HG03139 (cell line): Measurements from ENCODE around the gene DCK.
"Not testable (repeated sequence)": the region's sequence is repeated elsewhere in the genome, so short reads cannot be mapped to it uniquely, and the experiment has no call there.

ENCODE experiments used
- ATAC-seq: cut with Tn5 transposase; IDR thresholded peaks from one replicate; pipeline ENCODE4 v1.9.1; 2021; ENCODE audit not compliant: unreplicated experiment

The DCK gene

GRCh38 chr4:70999639-71000038, 6.2 kb downstream of the DCK start:
- ATAC-seq = not testable (repeated sequence)

GRCh38 chr4:71001363-71001762, 7.9 kb downstream of the DCK start:
- ATAC-seq = not testable (repeated sequence)

GRCh38 chr4:71004281-71004851, 10.9 kb downstream of the DCK start:
- no peak for ATAC-seq

- not testable (repeated sequence) for ATAC-seq
These were observed 11.6 kb downstream of the DCK start for GRCh38 chr4:71005025-71005424.

- ATAC-seq = peak; percentile 75
These were observed 12.9 kb downstream of the DCK start for GRCh38 chr4:71006203-71006907.

- no peak for ATAC-seq
These were observed 14.7 kb downstream of the DCK start for GRCh38 chr4:71008196-71008595.

- no peak for ATAC-seq
These were observed 15.6 kb downstream of the DCK start for GRCh38 chr4:71009086-71009485.

GRCh38 chr4:71009890-71010588, 16.6 kb downstream of the DCK start:
- ATAC-seq = no peak

GRCh38 chr4:71011451-71011850, 18.0 kb downstream of the DCK start:
- no peak for ATAC-seq

- ATAC-seq = not testable (repeated sequence)
These were observed 23.9 kb downstream of the DCK start for GRCh38 chr4:71017391-71017790.

GRCh38 chr4:71020611-71021010, 27.2 kb downstream of the DCK start:
- no peak for ATAC-seq

GRCh38 chr4:71025654-71026053, 32.2 kb downstream of the DCK start:
- ATAC-seq = no peak

GRCh38 chr4:71026086-71026485, 32.6 kb downstream of the DCK start:
- ATAC-seq = no peak

- ATAC-seq = no peak
These were observed 34.2 kb downstream of the DCK start for GRCh38 chr4:71027611-71028010.

GRCh38 chr4:71029504-71029903, 36.1 kb downstream of the DCK start:
- no peak for ATAC-seq

GRCh38 chr4:71032106-71032505, 38.7 kb downstream of the DCK start:
- not testable (repeated sequence) for ATAC-seq

- ATAC-seq = no peak
These were observed 51.8 kb downstream of the DCK start for GRCh38 chr4:71045256-71045655.

- ATAC-seq = no peak
These were observed 55.9 kb downstream of the DCK start for GRCh38 chr4:71049395-71049794.

- ATAC-seq = no peak
These were observed 57.4 kb downstream of the DCK start for GRCh38 chr4:71050809-71051208.

GRCh38 chr4:71052034-71052433, 58.6 kb downstream of the DCK start:
- no peak for ATAC-seq

- ATAC-seq = no peak
These were observed 59.3 kb downstream of the DCK start for GRCh38 chr4:71052716-71053115.

- not testable (repeated sequence) for ATAC-seq
These were observed 60.2 kb downstream of the DCK start for GRCh38 chr4:71053613-71054012.
